ENCODE data around the gene GLI3.

GLI3 gene

GRCh38 chr7:42143711-42144600 lies 93.1 kb downstream of the GLI3 start:
- no peak for DNase-seq (ENCODE audit: low read depth)

DNA sequence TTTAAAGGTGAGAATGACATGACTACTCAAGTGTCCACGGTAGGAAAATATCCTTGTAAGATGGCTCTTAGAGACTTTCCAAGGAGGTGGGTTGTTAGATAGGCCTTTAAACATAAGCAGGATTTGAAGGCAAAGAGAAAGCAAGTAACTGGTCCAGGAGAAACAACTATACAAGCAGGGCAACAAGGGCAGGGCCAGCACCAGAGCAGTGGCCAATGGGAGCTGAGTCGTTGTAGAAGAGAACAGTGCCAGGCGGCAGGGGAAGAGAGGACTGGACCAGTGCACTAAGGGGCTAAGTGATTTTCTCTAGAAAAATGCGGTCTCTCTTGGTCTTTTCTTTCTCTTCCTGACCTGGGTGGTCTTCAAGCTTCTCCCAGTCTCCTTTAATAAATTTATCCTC lies 94.9 kb downstream of the GLI3 start:
- no peak for DNase-seq (ENCODE audit: low read depth)

- DNase-seq (ENCODE audit: low read depth): no peak
These were observed 97.3 kb downstream of the GLI3 start for GRCh38 chr7:42139751-42140150.

DNA sequence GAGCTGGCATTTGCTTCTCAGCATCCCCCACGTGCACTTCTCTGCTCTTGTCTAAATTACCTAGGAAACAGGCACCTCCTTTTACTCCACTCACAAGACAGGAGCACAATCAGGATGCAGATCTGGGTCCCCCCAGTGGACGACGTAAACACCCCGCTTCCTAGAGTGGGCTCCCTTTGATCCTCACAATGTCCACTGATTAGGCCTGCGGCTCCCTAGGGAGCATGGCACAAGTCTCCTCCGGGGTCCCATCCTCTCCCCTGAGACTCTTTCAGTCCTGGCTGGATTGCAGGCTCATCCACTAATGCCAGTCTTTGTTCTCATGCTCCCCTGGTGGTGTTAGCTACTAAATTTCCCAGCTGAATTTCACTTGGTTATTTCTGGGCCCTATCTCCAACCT lies 98.3 kb downstream of the GLI3 start:
- DNase-seq (ENCODE audit: low read depth): no peak

DNA sequence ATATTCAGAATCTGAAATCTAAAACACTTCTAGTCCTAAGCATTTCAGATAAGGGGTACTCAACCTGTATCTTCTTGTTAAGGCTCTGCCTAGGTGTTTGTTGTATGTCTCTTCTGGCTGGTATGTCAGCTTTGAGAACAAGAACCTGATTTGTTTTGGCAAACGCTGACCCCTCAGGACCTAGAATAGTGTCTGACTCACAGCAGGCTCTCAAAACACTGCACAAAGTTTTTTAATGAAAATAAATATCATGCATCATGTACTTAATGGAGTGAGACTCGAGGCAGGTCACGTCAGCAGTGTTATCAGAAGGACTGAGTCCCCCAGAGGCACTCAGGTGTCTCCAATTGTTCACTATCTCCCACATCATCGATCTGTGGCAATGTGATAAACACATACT lies 99.1 kb downstream of the GLI3 start:
- no peak for DNase-seq (ENCODE audit: low read depth)

- DNase-seq (ENCODE audit: low read depth): no peak
These were observed 99.6 kb downstream of the GLI3 start for GRCh38 chr7:42137431-42137830.

- no peak for DNase-seq (ENCODE audit: low read depth)
These were observed 101.3 kb downstream of the GLI3 start for GRCh38 chr7:42135728-42136127.

DNA sequence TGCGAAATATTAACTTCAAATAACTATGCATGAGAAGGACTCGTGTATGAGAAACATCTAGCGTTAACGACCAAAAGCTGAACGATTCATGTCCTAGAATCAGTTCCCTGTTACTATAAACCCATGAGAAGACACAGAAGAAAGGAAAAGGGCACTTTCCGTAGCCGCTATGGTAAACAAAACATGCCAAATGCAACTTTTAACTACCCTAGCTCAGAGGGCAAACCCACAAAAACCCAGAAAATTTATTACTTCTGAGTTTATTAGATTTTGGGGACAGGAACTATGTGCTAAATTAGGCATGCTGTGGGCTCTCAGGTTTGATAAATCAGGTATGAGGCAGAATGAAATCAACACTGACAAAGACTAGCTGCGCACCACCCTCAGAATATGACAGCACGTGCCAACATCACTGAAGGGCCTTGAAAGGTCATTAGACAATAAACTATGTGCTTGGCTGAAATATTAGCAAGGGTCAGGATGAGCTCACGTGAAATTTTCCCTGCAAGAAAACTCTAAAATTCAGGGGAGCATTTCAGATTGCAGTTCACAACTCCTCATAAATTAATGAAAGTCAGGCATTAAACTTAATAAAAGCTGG lies 102.6 kb downstream of the GLI3 start:
- no peak for DNase-seq (ENCODE audit: low read depth)

DNA sequence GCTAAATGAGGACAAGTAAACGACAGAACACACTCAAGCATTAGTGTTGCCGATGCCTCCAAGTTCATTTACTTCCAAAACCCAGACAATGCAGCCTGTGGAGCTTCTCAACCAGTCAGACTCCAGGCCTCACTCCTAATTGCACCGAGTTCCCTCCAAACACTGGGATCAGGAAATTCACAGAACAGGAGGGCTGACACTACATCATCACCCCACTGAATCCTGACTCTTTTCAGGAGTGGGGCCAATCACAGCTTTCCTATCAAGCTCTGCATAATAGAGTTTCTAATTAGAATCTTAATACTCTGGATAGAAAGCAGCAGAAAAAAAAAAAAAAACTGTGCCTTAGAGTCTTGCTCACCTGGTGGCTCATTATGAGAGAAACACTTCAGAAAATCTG lies 103.7 kb downstream of the GLI3 start:
- no peak for DNase-seq (ENCODE audit: low read depth)

DNA sequence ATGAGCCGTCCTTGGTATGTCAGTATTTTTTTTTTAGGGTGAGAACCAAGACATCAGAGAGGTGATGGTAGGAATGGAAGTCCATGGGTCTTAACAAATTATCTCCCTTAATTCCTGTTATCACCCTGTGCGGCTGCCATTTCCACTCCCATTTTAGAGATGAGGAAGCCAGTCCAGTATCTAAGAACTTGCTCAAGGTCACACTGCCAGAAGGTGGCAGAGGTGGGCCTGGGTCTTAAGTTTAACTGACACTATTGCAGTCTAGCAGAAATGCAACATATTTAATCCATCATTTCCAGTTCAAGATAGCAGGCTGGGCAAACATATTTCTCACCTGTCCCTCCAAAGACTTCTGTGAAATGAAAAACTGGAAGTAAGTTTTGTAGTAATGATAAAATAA lies 108.3 kb downstream of the GLI3 start:
- no peak for DNase-seq (ENCODE audit: low read depth)

- DNase-seq (ENCODE audit: low read depth): no peak
These were observed 109.8 kb downstream of the GLI3 start for GRCh38 chr7:42127232-42127622.

- DNase-seq (ENCODE audit: low read depth): no peak
These were observed 110.4 kb downstream of the GLI3 start for GRCh38 chr7:42126475-42127231.

DNA sequence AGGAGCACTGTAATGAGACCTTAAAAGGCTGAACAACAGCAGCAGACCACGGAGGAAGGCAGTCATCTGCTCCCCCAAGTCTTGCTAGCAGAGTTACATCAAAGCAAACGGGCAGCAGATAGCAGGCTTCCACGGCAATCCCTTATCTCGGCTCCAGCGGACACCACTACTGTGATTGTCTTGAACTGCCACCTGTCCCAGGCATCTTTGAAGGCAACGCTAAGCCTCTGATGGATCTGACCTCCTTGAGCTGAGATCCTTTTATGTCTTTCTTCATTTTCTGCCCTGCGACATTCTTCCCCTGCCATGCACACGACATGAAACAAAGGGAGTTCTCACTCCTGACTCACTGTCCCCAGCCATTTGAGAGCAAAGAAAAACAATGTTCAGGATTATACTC lies 111.7 kb downstream of the GLI3 start:
- DNase-seq (ENCODE audit: low read depth): no peak

- no peak for DNase-seq (ENCODE audit: low read depth)
These were observed 113.3 kb downstream of the GLI3 start for GRCh38 chr7:42123716-42124115.

DNA sequence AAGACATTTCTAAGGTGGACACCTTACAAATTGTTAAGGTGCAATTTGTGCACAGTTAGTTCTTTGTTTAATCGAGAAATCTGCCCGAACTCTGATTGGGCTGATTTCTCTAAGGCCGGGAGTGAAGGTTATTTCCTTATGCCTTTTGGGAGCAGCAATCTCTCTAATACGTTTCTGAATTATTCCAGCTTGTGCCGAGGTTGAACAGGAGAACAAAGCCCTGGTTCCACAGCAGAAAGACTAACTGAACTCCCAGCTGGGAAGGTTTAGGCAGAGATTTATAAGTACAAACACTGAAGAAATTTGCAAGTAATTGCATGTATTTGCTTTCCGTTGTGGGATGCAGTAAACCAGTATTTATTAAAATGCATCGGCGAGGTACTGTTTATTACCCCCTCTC lies 116.8 kb downstream of the GLI3 start:
- no peak for DNase-seq (ENCODE audit: low read depth)

DNA sequence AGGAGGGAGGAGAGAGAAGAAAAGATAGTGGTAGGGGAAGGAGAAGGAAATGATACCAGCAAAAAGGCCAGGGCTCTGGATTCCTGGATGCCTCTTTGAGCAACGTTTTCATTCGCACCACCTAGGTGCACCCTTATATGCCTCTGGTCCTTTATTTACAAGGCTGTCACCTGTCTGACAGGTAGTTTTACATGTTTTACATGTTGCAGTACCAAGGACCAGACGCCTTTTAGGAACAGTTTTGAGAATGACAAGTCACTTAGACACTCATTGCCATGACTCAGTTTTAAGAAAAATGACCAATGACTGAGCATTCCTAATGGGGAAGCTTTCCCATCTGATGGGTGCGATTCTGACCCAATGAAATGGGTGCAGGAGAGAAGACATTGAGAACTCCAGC lies 119.8 kb downstream of the GLI3 start:
- no peak for DNase-seq (ENCODE audit: low read depth)

DNA sequence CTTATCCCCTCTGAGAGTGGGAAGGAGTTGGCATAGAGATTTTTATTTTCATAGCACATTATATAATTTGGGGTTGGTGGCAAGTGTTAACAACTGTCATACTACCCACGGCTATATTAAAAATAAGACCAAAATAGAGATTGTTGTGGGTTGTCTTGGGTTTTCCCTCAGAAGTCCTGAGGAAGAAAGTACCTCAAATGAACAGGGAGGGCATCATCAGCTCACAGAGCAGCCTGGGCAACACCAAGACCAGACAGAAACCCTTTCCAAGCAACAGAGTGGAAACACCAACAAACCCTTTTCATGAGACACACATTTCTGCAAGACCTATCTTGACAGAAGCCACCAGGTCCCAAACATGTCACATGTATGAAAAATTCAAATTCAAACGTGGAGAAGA lies 121.2 kb downstream of the GLI3 start:
- no peak for DNase-seq (ENCODE audit: low read depth)

- no peak for DNase-seq (ENCODE audit: low read depth)
These were observed 126.7 kb downstream of the GLI3 start for GRCh38 chr7:42110333-42110732.

- DNase-seq (ENCODE audit: low read depth): no peak
These were observed 128.0 kb downstream of the GLI3 start for GRCh38 chr7:42108803-42109528.

GRCh38 chr7:42107484-42108240 lies 129.3 kb downstream of the GLI3 start:
- DNase-seq (ENCODE audit: low read depth): no peak

DNA sequence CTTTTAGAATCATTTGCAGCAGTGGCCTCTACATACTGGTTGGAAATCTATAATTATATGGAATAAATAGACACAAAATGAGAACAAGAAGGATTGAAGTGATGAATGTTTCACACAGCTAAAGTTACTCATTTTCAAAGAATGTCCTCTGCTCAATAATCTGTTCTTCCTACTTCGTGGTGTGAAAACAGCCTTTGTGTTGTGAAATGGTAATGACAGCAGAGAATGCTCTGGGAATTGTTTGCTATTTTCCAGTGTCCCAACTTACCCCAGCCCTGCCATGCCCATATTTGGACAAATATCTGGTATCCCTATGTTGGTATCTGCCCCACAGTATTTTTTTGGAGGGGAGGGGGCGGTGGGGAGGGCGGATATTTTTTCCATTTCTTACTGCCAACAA lies 130.4 kb downstream of the GLI3 start:
- no peak for DNase-seq (ENCODE audit: low read depth)
